Esophagus (tissue), 2 donors: ENCODE measurements around the gene AKR1C3. TPM values are rescaled to one million over a fixed set of nuclear protein-coding genes. Genes with fewer than 3 reads are reported as not detected.
"Not testable (repeated sequence)": the region's sequence is repeated elsewhere in the genome, so short reads cannot be mapped to it uniquely, and the experiment has no call there.

Source experiments
- H3K27ac ChIP-seq, 2 donors: one replicate each; pipeline ENCODE4 v1.5.1; 2013; ENCODE audit warnings: low read depth in 2 of 2, mild to moderate bottlenecking in 2 of 2, inconsistent platforms in 1 of 2, low read length in 1 of 2, moderate library complexity in 1 of 2
- H3K27me3 ChIP-seq, 2 donors: one replicate each; pipeline ENCODE4 v1.6.1; 2013; ENCODE audit warnings: low read length in 2 of 2, control low read depth in 1 of 2, mild to moderate bottlenecking in 1 of 2; ENCODE audit not compliant: insufficient read depth in 2 of 2, control insufficient read depth in 1 of 2
- H3K36me3 ChIP-seq, 2 donors: one replicate each; pipeline ENCODE4 v1.6.1; 2013; ENCODE audit warnings: low read length in 1 of 2; ENCODE audit not compliant: control insufficient read depth in 2 of 2, insufficient read depth in 2 of 2
- H3K4me1 ChIP-seq, 2 donors: one replicate each; pipeline ENCODE4 v1.6.1; 2013; ENCODE audit warnings: low read length in 1 of 2; ENCODE audit not compliant: control insufficient read depth in 2 of 2, insufficient read depth in 2 of 2
- H3K4me3 ChIP-seq, 2 donors: one replicate each; pipeline ENCODE4 v1.5.1; 2013; ENCODE audit warnings: low read length in 2 of 2, mild to moderate bottlenecking in 2 of 2, low read depth in 1 of 2, moderate library complexity in 1 of 2
- H3K9me3 ChIP-seq, 2 donors: one replicate each; pipeline ENCODE4 v1.6.1; 2013; ENCODE audit warnings: mild to moderate bottlenecking in 2 of 2, low read depth in 1 of 2, low read length in 1 of 2, moderate library complexity in 1 of 2; ENCODE audit not compliant: control insufficient read depth in 2 of 2, insufficient read depth in 1 of 2
- WGBS, 2 donors: extraction: QIAGEN DNeasy Blood & Tissue Kit; methylation state at CpG; one replicate each; pipeline ENCODE4 v1.1.7; 2013; 5-methylcytosine and 5-hydroxymethylcytosine counted together
- polyA plus RNA-seq, 2 donors: library from polyadenylated mRNA; stranded (reverse); fragments of 200-250 nt; gene quantifications; one replicate each; pipeline ENCODE4 v1.2.3, GENCODE V29; 2013
- donor health status: healthy with polysubstance abuse.
- donor health status: Bipolar disorder and iron deficiency.

Gene AKR1C3
- polyA plus RNA-seq, 2 donors, result 20.9 to 38.5 TPM

GRCh38 chr10:5081091-5081490 lies 13.1 kb upstream of the AKR1C3 start:
- no peaks in the 10 kb centered on the region for H3K27me3 ChIP-seq
- H3K4me3 ChIP-seq, result no peak overlapping the region
- H3K27ac ChIP-seq, result no peak overlapping the region
- 92 to 97% methylated on average over 1 of the region's 1 CpG for WGBS, 2 donors
- H3K4me1 ChIP-seq, result no peaks in the 10 kb centered on the region
- H3K36me3 ChIP-seq, result no peaks in the 10 kb centered on the region
- no peaks in the 10 kb centered on the region for H3K9me3 ChIP-seq

- Histone ChIP-seq H3K4me1 (no peaks in the 10 kb centered on the region), H3K9me3 (no peaks in the 10 kb centered on the region), H3K27ac (no peak overlapping the region), H3K4me3 (no peak overlapping the region), H3K36me3 (no peaks in the 10 kb centered on the region), H3K27me3 (no peaks in the 10 kb centered on the region)
- WGBS, 2 donors, result 95 to 97% methylated on average over 2 of the region's 2 CpGs
Measured at GRCh38 chr10:5088703-5089261, 5.4 kb upstream of the AKR1C3 start.

GRCh38 chr10:5089865-5090264 lies 4.3 kb upstream of the AKR1C3 start:
- no peaks in the 10 kb centered on the region for H3K4me1 ChIP-seq
- no peaks in the 10 kb centered on the region for H3K36me3 ChIP-seq
- H3K4me3 ChIP-seq, result no peak overlapping the region
- H3K9me3 ChIP-seq, result no peaks in the 10 kb centered on the region
- no peaks in the 10 kb centered on the region for H3K27me3 ChIP-seq
- no peak overlapping the region for H3K27ac ChIP-seq
- WGBS, 2 donors, result 35 to 48% methylated on average over 4 of the region's 4 CpGs

- Histone ChIP-seq H3K27me3 (no peaks in the 10 kb centered on the region), H3K36me3 (no peaks in the 10 kb centered on the region), H3K4me1 (no peaks in the 10 kb centered on the region), H3K27ac (no peak overlapping the region), H3K9me3 (no peaks in the 10 kb centered on the region), H3K4me3 (no peak overlapping the region)
Measured at GRCh38 chr10:5090551-5090950, 3.7 kb upstream of the AKR1C3 start.

GRCh38 chr10:5091196-5091595 lies 3.0 kb upstream of the AKR1C3 start:
- no peaks in the 10 kb centered on the region for H3K27me3 ChIP-seq
- no peak overlapping the region for H3K4me3 ChIP-seq
- 56 to 73% methylated on average over 3 of the region's 3 CpGs for WGBS, 2 donors
- no peak overlapping the region for H3K27ac ChIP-seq
- H3K36me3 ChIP-seq, result no peaks in the 10 kb centered on the region
- H3K9me3 ChIP-seq, result no peaks in the 10 kb centered on the region
- no peaks in the 10 kb centered on the region for H3K4me1 ChIP-seq

- Histone ChIP-seq H3K27ac (no peak overlapping the region), H3K4me1 (no peaks in the 10 kb centered on the region), H3K4me3 (no peak overlapping the region), H3K9me3 (no peaks in the 10 kb centered on the region), H3K27me3 (no peaks in the 10 kb centered on the region), H3K36me3 (no peaks in the 10 kb centered on the region)
- WGBS, 2 donors, result 67 to 82% methylated on average over 2 of the region's 2 CpGs
Measured at GRCh38 chr10:5092375-5092774, 1.8 kb upstream of the AKR1C3 start.

- no peaks in the 10 kb centered on the region for H3K27me3 ChIP-seq
- H3K4me1 ChIP-seq, result no peaks in the 10 kb centered on the region
- H3K27ac ChIP-seq, result no peak overlapping the region
- 53 to 67% methylated on average over 6 of the region's 6 CpGs for WGBS, 2 donors
- no peak overlapping the region for H3K4me3 ChIP-seq
- no peaks in the 10 kb centered on the region for H3K36me3 ChIP-seq
- no peaks in the 10 kb centered on the region for H3K9me3 ChIP-seq
Measured at GRCh38 chr10:5092848-5093790, 1.1 kb upstream of the AKR1C3 start.

- WGBS, 2 donors, result 62 to 69% methylated on average over 4 of the region's 4 CpGs
- H3K27ac ChIP-seq, result no peak overlapping the region
- H3K4me3 ChIP-seq, result no peak overlapping the region
- H3K27me3 ChIP-seq, result no peaks in the 10 kb centered on the region
- H3K4me1 ChIP-seq, result no peaks in the 10 kb centered on the region
- no peaks in the 10 kb centered on the region for H3K36me3 ChIP-seq
- no peaks in the 10 kb centered on the region for H3K9me3 ChIP-seq
Measured at GRCh38 chr10:5095687-5096086, 1.5 kb downstream of the AKR1C3 start.

GRCh38 chr10:5096108-5096507 lies 1.9 kb downstream of the AKR1C3 start:
- Histone ChIP-seq H3K4me1 (no peaks in the 10 kb centered on the region), H3K36me3 (no peaks in the 10 kb centered on the region), H3K27ac (no peak overlapping the region), H3K27me3 (no peaks in the 10 kb centered on the region), H3K4me3 (no peak overlapping the region), H3K9me3 (no peaks in the 10 kb centered on the region)
- WGBS, 2 donors, result 75 to 92% methylated on average over 2 of the region's 2 CpGs

GRCh38 chr10:5102479-5102878 lies 8.3 kb downstream of the AKR1C3 start:
- H3K36me3 ChIP-seq, H3K9me3 ChIP-seq, H3K27me3 ChIP-seq, H3K4me3 ChIP-seq, H3K27ac ChIP-seq, H3K4me1 ChIP-seq: not testable (repeated sequence)
- 79 to 89% methylated on average over 3 of the region's 11 CpGs for WGBS, 2 donors
